ES-I3 (cell line): Measurements from ENCODE around the gene KRT35.

Experiments
- H3K36me3 ChIP-seq: 2 replicates; pipeline ENCODE4 v1.6.1; 2013; ENCODE audit warnings: mild to moderate bottlenecking, low read length, control low read depth, moderate library complexity; ENCODE audit not compliant: insufficient read depth
- H3K4me1 ChIP-seq: 2 replicates; pipeline ENCODE4 v1.6.1; 2013; ENCODE audit warnings: mild to moderate bottlenecking, control low read depth, low read length; ENCODE audit not compliant: insufficient read depth
- H3K9ac ChIP-seq: 2 replicates; pipeline ENCODE4 v1.6.1; 2013; ENCODE audit warnings: low read depth, mild to moderate bottlenecking, low read length, moderate library complexity
- H3K9me3 ChIP-seq: 2 replicates; pipeline ENCODE4 v1.6.1; 2013; ENCODE audit warnings: mild to moderate bottlenecking, low read length, moderate library complexity; ENCODE audit not compliant: control insufficient read depth, insufficient read depth

Gene KRT35

DNA sequence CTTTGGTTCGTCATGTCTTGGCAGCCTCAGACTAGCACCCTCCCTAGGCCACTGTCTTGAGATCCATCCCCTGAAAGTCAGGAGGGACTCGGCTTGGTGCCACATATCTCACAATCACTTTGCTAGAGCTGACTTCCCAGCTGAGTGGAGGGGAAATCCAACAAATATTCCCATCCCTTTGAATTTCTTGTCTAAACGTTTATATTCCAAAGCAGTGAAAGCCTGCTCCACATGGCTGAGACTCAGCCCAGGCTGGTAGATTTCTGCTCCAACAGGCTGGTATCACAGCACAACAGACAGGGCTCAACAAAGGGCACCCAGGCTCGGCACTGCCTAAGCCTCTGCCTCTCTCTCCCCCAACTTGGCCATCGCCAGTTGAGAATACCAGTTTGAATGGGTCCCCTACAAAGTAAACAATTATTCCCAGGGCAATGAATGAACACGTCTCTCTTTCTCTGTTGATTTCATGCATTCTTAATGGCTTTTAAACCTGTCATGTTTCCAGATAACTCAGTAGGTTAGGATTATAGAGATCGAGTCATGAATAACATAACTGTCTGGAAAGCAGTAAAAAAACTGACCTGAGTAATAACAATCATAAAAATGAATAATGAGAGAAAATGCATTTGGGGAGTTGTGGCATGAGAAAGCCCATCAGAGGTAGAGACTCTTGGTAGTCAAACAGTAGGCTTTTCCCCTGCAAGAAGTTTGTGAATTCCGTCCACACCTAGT is 23.5 kb upstream of the KRT35 start:
- Histone ChIP-seq H3K9me3 (no peaks in the 10 kb centered on the region), H3K9ac (no peak overlapping the region), H3K36me3 (no peaks in the 10 kb centered on the region), H3K4me1 (peaks cover 25% of the 10 kb centered on the region)

DNA sequence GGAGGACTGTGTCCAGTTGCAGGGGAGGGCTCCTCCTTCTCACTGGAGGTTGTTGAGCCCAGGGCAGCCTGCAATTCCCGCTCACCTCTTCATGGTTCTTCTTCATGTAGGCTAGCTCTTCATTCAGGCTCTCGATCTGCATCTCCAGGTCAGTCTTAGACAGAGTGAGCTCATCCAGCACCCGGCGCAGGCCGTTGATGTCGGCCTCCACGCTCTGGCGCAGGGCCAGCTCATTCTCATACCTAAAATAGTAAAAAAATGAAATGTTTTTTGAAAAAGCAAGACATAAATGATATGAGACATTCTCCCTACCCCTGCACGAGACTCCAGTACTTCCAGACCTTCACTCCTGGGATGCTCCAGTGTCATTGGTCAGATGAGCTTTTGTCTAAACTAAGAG is 22.3 kb upstream of the KRT35 start:
- no peaks in the 10 kb centered on the region for H3K36me3 ChIP-seq
- no peak overlapping the region for H3K9ac ChIP-seq
- H3K4me1 ChIP-seq: peaks cover 25% of the 10 kb centered on the region
- H3K9me3 ChIP-seq: no peaks in the 10 kb centered on the region

DNA sequence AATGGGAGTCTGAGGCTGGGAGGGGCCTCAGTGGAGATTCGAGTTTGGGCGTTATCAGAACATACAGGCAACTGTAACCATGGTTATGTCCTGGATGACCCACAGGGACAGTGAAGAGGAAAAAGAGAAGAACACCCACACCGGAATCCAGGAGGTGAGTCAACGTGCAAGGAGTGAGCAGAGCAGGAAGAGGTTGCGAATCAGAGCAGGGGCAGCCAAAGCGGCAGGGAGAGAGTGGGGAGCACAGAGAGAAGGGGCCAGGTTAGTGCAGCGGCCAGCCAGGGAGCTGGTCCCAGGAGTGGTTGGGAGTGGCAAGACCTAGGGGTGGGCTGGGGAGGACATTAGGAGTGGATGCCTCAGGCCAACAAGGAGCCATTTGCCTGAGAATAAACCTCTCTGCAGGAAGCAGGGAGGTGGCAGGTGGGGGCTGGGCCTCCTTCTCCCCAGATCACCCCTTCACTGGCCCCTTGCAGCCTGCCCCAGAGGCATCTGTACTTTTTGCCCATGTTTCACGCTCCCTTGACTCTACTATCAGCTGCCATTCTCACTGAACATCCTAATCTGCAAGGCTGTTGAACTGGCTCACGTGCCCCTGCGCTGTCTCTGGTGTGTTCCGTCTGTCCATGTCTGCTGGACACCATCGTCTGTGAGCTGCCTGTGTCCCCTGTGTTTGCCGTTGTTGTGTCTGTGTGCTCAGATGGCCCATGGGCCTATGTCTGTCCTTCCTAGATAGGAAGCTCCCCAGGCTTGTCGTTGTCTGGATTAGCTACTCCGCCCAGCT is 19.4 kb upstream of the KRT35 start:
- Histone ChIP-seq H3K36me3 (no peaks in the 10 kb centered on the region), H3K9me3 (no peaks in the 10 kb centered on the region), H3K9ac (no peak overlapping the region), H3K4me1 (peaks cover 25% of the 10 kb centered on the region)

DNA sequence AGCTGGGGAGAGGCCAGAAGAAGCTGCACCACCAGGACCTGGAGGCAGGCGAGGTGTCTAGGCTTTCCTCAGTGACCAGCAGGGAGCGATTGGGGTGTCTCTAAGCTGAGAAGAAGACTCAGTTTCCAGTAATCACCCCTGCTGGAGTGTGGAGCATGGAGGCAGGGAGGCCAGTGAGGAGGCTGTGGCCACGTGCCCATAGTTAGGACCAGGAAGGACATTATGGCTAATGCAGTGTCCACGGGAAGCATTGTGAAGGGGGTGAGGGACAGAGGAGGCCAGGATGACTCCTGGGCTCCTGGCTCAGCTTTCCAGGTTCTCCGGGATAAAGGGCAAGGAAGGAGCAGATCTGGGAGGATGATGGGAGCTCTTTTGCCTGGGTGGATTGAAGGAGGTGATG is 18.8 kb upstream of the KRT35 start:
- Histone ChIP-seq H3K9ac (no peak overlapping the region), H3K9me3 (no peaks in the 10 kb centered on the region), H3K4me1 (peaks cover 25% of the 10 kb centered on the region), H3K36me3 (no peaks in the 10 kb centered on the region)

DNA sequence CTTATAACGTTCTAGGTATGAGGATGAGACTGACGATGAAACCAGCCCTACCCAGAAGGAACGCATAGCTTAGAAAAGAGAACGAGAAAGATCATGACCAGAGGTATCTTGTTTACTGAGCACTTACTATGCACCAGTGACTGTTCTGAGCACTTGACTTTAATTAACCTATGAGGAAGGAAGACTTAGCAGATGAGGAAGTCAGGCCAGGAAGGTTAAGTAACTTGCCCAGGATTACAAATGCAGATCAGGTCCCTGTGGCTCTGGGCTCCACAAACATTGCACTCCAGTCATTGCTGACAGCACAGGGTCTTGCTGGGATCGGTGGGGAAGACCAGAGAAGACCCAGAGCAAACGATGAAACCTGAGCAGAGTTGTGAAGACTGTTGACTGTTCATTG is 17.3 kb upstream of the KRT35 start:
- Histone ChIP-seq H3K36me3 (no peaks in the 10 kb centered on the region), H3K4me1 (peaks cover 25% of the 10 kb centered on the region), H3K9ac (no peak overlapping the region), H3K9me3 (no peaks in the 10 kb centered on the region)

DNA sequence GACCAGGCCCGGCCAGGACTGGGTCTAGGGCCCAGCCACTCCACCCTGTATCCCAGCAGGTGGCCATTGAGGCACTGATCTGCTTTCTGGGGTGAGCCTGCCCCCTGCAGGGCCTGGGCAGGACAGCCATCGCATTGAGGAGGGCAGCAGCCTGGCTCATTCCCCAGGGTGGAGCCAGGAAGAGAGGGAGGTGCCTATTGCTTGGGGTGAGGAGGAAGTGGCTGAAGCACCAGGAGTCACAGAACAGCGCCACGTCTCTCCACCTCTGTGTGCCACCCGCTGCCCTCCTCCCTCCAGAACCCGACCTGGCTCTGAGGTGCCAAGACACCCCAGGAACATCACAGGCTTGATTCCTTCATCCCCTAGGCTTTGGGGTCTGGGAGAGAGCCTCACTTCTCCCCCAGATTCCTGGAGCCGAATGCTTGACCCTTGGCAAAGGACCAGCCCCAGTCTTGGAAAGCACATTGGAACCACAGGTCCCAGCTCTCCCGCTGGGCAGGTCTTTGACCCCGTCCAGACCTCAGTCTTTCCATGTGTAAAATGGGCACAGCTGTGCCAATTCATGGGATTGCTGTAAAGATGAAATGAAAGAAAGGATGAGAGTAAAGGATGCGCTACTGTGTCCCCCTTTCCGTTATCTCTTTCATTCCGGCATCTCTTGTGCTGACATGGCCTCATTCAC is 16.0 kb upstream of the KRT35 start:
- Histone ChIP-seq H3K9me3 (no peaks in the 10 kb centered on the region), H3K36me3 (no peaks in the 10 kb centered on the region), H3K9ac (no peak overlapping the region), H3K4me1 (peaks cover 25% of the 10 kb centered on the region)

DNA sequence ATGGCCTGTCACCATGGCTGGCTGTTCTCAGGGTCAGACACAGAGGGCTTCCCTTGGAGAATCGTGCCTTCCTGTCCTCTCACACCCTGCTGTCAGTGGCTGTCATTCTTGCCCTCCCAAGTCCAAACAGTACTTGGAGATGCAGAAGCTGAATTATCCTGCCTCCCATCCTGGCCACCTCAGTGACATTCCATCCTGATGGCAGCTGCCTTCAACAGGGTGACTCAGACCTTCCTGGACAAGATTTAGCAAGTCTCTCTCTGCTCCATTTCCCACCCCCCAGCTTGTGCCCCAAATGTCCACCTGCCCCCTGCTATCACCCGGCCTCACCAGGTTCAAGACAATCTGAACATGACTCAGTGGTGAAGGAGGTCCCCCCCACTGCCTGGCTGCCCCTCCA is 13.6 kb upstream of the KRT35 start:
- Histone ChIP-seq H3K36me3 (no peaks in the 10 kb centered on the region), H3K9me3 (no peaks in the 10 kb centered on the region), H3K4me1 (peaks cover 1% of the 10 kb centered on the region; the same call in 1 of the 2 replicates), H3K9ac (no peak overlapping the region)

DNA sequence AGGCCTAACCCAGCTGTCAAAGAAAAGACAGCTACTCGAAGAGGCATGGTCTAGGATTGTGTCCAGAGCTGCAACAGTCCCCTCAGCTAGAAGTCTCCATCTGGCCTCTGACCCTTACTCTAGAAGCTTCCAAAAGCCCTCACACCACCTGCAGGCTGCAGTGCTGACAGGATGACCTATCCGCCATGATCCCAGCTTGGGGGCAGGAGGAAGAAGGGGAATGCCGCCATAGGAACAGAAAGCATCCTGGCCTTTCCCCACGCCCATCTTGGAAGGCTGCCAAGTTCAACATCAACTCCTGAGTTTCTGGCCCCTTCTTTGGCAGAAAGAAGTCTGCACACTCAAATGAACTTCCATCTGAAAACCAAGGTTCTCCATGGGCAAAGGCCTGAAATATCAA is 11.8 kb upstream of the KRT35 start:
- no peaks in the 10 kb centered on the region for H3K9me3 ChIP-seq
- H3K4me1 ChIP-seq: no peaks in the 10 kb centered on the region; the same call in 1 of the 2 replicates
- no peak overlapping the region for H3K9ac ChIP-seq
- H3K36me3 ChIP-seq: no peaks in the 10 kb centered on the region

DNA sequence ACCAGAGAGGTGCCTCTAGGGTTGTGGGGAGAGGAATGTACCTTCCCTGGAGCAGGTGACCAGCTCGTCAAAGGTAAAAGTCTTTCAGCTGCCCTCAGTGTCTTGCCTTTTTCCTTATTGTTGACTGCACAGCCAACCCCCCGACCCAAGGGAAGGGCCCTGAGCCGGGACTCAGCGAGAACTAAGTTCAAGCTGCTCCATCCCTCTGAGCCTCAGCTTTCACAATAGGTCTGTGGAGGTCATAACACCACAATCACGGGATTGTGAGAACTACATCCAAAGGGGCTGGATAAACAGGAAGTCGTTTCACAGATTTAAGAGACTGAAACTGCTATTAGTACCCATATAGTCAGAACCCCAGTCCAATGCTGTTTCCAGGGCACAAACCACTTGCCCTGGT is 11.4 kb upstream of the KRT35 start:
- Histone ChIP-seq H3K9me3 (no peaks in the 10 kb centered on the region), H3K4me1 (no peaks in the 10 kb centered on the region; the same call in 1 of the 2 replicates), H3K36me3 (no peaks in the 10 kb centered on the region), H3K9ac (no peak overlapping the region)

DNA sequence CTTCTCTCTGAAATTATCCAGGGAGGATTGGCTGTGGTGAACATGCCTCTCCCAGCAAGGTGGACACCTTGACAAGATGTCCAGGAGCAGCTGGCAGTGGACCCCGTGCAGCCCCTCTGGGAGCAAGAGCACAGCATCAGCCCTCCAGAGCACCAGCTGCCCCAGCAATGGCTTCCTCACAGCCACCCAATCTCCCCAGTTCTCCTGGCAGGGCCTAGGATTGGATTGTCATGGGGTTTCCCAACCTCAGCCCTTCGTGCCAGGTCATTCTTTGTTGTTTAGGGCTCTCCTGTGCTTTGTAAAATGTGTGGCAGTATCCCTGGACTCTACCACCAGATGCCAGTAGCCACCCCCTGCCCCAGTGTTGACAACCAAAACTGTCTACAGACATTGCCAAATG is 10.5 kb upstream of the KRT35 start:
- Histone ChIP-seq H3K36me3 (no peaks in the 10 kb centered on the region), H3K9ac (no peak overlapping the region), H3K4me1 (no peaks in the 10 kb centered on the region; the same call in 1 of the 2 replicates), H3K9me3 (no peaks in the 10 kb centered on the region)

DNA sequence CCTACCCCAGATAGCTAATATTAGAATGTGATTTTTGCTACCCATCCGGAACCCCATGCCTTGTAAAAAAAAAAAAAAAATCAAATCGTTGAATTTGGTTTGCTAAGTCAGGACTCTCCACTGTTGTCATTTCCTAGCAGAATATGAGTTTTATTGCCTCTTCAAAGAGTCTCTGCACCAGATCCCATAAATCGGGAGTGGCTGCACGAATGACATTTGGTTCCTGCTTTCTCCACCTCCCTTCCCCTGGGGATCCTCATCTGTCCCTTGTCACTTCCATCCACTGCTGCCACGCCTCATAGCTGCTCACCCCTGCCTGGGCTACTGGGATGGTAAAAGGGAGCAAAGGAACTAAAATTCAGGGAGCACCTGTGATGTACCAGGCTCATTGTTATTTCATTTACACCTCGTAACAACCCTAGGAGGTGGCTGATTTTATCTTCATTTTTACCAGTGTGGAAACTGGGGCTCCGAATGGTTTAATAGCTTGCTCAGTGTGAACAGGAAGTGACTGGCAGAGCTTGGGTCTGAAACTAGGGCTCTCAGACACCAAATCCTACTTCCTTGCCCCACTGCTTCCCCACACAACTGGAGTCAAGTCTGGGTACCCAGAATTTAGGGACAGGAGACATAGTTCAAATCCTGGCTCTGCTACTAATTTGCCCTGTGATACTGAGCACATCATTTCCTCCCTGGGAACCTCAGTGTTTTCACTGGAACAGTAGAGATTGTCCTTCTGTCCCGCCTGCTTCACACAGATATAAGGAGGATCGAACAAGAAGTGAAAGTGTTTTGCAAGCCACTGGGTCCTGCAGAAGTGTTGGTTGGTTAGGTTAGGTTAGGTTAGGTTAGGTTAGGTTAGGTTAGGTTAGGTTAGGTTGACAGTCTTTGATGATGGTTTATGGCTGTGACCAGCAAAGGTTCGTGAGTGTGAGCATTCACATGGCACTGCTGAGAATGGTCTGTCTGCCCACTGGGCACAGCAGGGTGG is 9.3 kb upstream of the KRT35 start:
- Histone ChIP-seq H3K4me1 (no peaks in the 10 kb centered on the region; the same call in 1 of the 2 replicates), H3K36me3 (no peaks in the 10 kb centered on the region), H3K9me3 (no peaks in the 10 kb centered on the region), H3K9ac (no peak overlapping the region)

DNA sequence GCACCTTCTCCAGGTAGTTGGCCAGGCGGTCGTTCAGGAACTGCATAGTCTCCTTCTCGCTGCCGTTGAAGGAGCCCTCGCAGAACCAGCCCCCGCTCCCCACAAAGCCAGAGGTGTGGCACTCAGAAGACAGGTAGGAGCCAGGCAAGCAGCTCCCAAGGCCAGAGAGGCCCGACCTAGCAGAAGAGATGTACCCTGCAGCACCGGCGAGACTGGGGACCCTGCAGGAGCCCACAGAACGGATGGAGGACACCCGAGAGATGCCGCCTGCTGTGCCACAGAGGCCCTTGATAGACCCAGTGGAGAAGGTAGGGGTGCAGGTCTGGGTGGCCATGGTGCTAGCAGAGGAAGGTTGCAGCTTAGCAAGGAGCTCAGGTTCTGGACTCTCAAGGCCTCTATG is 8.6 kb upstream of the KRT35 start, which contains the start of gene KRT36:
Gene KRT36 (minus strand): TSS at position 380 of the 400 bp plus-strand sequence. CDS start 46 bp downstream, at position 334.
- H3K36me3 ChIP-seq: no peaks in the 10 kb centered on the region

DNA sequence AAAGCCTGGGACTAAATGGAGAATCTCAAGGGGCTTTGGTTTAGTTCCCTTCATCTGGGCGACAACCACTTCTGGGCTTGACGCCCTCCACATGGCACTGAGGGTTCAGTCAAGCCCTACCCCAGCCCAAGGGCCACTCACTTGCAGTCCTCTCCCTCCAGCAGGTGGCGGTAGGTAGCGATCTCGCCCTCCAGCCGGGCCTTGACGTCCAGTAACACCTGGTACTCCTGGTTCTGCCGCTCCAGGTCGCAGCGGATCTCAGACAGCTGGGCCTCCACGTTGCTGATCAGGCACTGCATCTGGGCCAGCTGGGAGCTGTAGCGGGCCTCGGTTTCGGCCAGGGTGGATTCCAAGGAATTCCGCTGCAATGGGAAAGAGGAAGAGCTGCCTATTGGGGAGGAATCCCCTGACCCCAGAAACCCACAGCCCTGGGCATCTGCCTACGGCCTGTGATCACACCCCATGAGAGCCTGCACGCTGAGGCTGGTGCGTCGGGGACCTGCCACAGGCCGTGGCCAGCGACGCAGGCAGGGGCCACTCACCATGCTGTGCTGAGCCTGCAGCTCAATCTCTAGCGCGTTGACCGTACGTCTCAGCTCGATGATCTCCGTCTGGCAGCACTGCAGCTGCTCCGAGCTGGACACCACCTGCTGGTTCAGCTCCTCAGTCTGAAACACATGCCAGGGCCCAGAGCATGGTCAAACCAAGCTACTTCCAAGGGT is 6.0 kb upstream of the KRT35 start:
- Histone ChIP-seq H3K4me1 (no peaks in the 10 kb centered on the region), H3K36me3 (no peaks in the 10 kb centered on the region), H3K9me3 (no peaks in the 10 kb centered on the region), H3K9ac (no peak overlapping the region)

More for the DNA sequence above, 8.6 kb upstream of the KRT35 start, which contains the start of gene KRT36:
- Histone ChIP-seq H3K9me3 (no peaks in the 10 kb centered on the region), H3K4me1 (no peaks in the 10 kb centered on the region; the same call in 1 of the 2 replicates), H3K9ac (no peak within 1 kb of the TSS)
